Measurements from ENCODE around the gene KRTAP5-11.
A peak's percentile ranks its signal among the peaks of the same experiment; 100 is the strongest.

Gene KRTAP5-11

GRCh38 chr11:71565263-71565662 is 17.4 kb downstream of the KRTAP5-11 start, which contains the start of gene KRTAP5-10:
TSS of gene KRTAP5-10 (plus strand) at chr11:71565563. CDS start at chr11:71565588, 25 bp downstream.
- TF ChIP-seq CTCF (IDR thresholded peaks at IDR 0.05; ENCODE audit: low read depth, low read length) = no peak

GRCh38 chr11:71564430-71564829 is 18.2 kb downstream of the KRTAP5-11 start:
- TF ChIP-seq CTCF (IDR thresholded peaks at IDR 0.05; ENCODE audit: low read depth, low read length) = no peak
- H3K4me3 ChIP-seq (ENCODE audit: low read depth, low read length) = no peak overlapping the region

More at GRCh38 chr11:71565263-71565662, 17.4 kb downstream of the KRTAP5-11 start, which contains the start of gene KRTAP5-10:
- H3K4me3 ChIP-seq (ENCODE audit: low read depth, low read length) = no peak within 1 kb of the TSS

- 0 out of 2 replicates have a peak, but pooled peaks have one; percentile 31 for TF ChIP-seq CTCF (IDR thresholded peaks at IDR 0.05; ENCODE audit: low read depth, low read length)
- H3K4me3 ChIP-seq (ENCODE audit: low read depth, low read length) = no peak overlapping the region
Measured at GRCh38 chr11:71563406-71563805, 19.3 kb downstream of the KRTAP5-11 start.

GRCh38 chr11:71562120-71562519 is 20.6 kb downstream of the KRTAP5-11 start:
- TF ChIP-seq CTCF (IDR thresholded peaks at IDR 0.05; ENCODE audit: low read depth, low read length) = no peak
- H3K4me3 ChIP-seq (ENCODE audit: low read depth, low read length) = no peak overlapping the region

GRCh38 chr11:71558996-71559395 is 23.7 kb downstream of the KRTAP5-11 start:
- H3K4me3 ChIP-seq (ENCODE audit: low read depth, low read length) = no peak overlapping the region
- no peak for TF ChIP-seq CTCF (IDR thresholded peaks at IDR 0.05; ENCODE audit: low read depth, low read length)

- TF ChIP-seq CTCF (IDR thresholded peaks at IDR 0.05; ENCODE audit: low read depth, low read length) = no peak
- no peak overlapping the region for H3K4me3 ChIP-seq (ENCODE audit: low read depth, low read length)
Measured at GRCh38 chr11:71557257-71557656, 25.4 kb downstream of the KRTAP5-11 start.

- TF ChIP-seq CTCF (IDR thresholded peaks at IDR 0.05; ENCODE audit: low read depth, low read length) = no peak
- H3K4me3 ChIP-seq (ENCODE audit: low read depth, low read length) = no peak overlapping the region
Measured at GRCh38 chr11:71556018-71556417, 26.7 kb downstream of the KRTAP5-11 start.

Measured in WI38 (cell line).